ENCODE measurements around the gene PPIL1. TPM values are rescaled to one million over a fixed set of nuclear protein-coding genes. Genes with fewer than 3 reads are reported as not detected.

Gene PPIL1
- total and polyA plus RNA-seq, 8 donors = 0.87 to 33.7 (median 17.1) TPM; not detected in 1

GRCh38 chr6:36852481-36853147, 22.0 kb downstream of the PPIL1 start:
- WGBS, 5 donors = 58 to 71% (median 64%) methylated on average over 3 to 4 of the region's 4 CpGs
- TF ChIP-seq CTCF (IDR thresholded peaks at IDR 0.05) (no peak), POLR2AphosphoS5 (IDR thresholded peaks at IDR 0.05) (no peak), POLR2A (IDR thresholded peaks at IDR 0.05) (no peak), EP300 (IDR thresholded peaks at IDR 0.05) (no peak)
- Histone ChIP-seq H3K4me3 (no peak overlapping the region), H3K27ac (peak overlapping the region in 4 of 5 donors; percentile 52 to 82 (median 66)), H3K9me3 (peaks cover 0 to 6% (median 0%) of the 10 kb centered on the region in 4 donors), H3K27me3 (no peaks in the 10 kb centered on the region), H3K36me3 (peaks cover 5 to 38% (median 30%) of the 10 kb centered on the region in 4 donors), H3K4me1 (peaks cover 0 to 51% (median 21%) of the 10 kb centered on the region in 4 donors)
- peak in 1 of 2 donors; percentile 12 for DNase-seq
- intact Hi-C loops (cut with DNase I; ENCODE audit: low total_unique reads) = no loop called here

- Histone ChIP-seq H3K27ac (peak overlapping the region in 3 of 5 donors; percentile 52 to 82 (median 75)), H3K27me3 (no peaks in the 10 kb centered on the region), H3K4me3 (no peak overlapping the region), H3K36me3 (peaks cover 5 to 36% (median 27%) of the 10 kb centered on the region in 4 donors), H3K9me3 (peaks cover 0 to 6% (median 0%) of the 10 kb centered on the region in 4 donors), H3K4me1 (peaks cover 0 to 51% (median 21%) of the 10 kb centered on the region in 4 donors)
- 39 to 71% (median 63%) methylated on average over 4 of the region's 4 CpGs for WGBS, 5 donors
- no peak for TF ChIP-seq POLR2AphosphoS5 (IDR thresholded peaks at IDR 0.05)
- intact Hi-C loops (cut with DNase I; ENCODE audit: low total_unique reads) = no loop called here
- DNase-seq = peak in 1 of 2 donors; percentile 52
Observed at GRCh38 chr6:36851626-36852025, 23.0 kb downstream of the PPIL1 start.

GRCh38 chr6:36851149-36851614, 23.4 kb downstream of the PPIL1 start:
- 19 to 42% (median 39%) methylated on average over 3 of the region's 3 CpGs for WGBS, 5 donors
- TF ChIP-seq CTCF (IDR thresholded peaks at IDR 0.05) (peak in 5 of 7 experiments; percentile 27 to 74 (median 61)), EP300 (IDR thresholded peaks at IDR 0.05) (no peak), POLR2AphosphoS5 (IDR thresholded peaks at IDR 0.05) (peak in 1 of 3 donors; percentile 62)
- DNase-seq = peak; percentile 49 to 90
- H3K27me3 ChIP-seq = no peaks in the 10 kb centered on the region
- peaks cover 0 to 51% (median 21%) of the 10 kb centered on the region in 4 donors for H3K4me1 ChIP-seq
- peaks cover 5 to 31% (median 25%) of the 10 kb centered on the region in 4 donors for H3K36me3 ChIP-seq
- peaks cover 0 to 6% (median 0%) of the 10 kb centered on the region in 4 donors for H3K9me3 ChIP-seq
- no peak overlapping the region for H3K4me3 ChIP-seq
- intact Hi-C loops (cut with DNase I; ENCODE audit: low total_unique reads) = no loop called here
- peak overlapping the region in 3 of 5 donors; percentile 52 to 82 (median 75) for H3K27ac ChIP-seq

GRCh38 chr6:36850021-36850420, 24.6 kb downstream of the PPIL1 start:
- Histone ChIP-seq H3K4me1 (peaks cover 0 to 51% (median 21%) of the 10 kb centered on the region in 4 donors), H3K36me3 (peaks cover under 1 to 20% (median 14%) of the 10 kb centered on the region in 4 donors), H3K4me3 (no peak overlapping the region), H3K27me3 (no peaks in the 10 kb centered on the region), H3K27ac (no peak overlapping the region), H3K9me3 (peaks cover 0 to 6% (median 0%) of the 10 kb centered on the region in 4 donors)
- intact Hi-C loops (cut with DNase I; ENCODE audit: low total_unique reads) = no loop called here
- DNase-seq = peak in 1 of 2 donors; percentile 10
- TF ChIP-seq EP300 (IDR thresholded peaks at IDR 0.05) (no peak), CTCF (IDR thresholded peaks at IDR 0.05) (no peak), POLR2A (IDR thresholded peaks at IDR 0.05) (no peak), POLR2AphosphoS5 (IDR thresholded peaks at IDR 0.05) (no peak)
- WGBS, 5 donors = 81 to 94% (median 88%) methylated on average over 9 of the region's 9 CpGs

Data from stomach (tissue), 9 donors.